ENCODE measurements around the gene ALDH3A1. TPM values are rescaled to one million over a fixed set of nuclear protein-coding genes. Genes with fewer than 3 reads are reported as not detected.

Gene ALDH3A1
- total RNA-seq, 1 donor from 2014 or later, result 14.4 TPM

DNA sequence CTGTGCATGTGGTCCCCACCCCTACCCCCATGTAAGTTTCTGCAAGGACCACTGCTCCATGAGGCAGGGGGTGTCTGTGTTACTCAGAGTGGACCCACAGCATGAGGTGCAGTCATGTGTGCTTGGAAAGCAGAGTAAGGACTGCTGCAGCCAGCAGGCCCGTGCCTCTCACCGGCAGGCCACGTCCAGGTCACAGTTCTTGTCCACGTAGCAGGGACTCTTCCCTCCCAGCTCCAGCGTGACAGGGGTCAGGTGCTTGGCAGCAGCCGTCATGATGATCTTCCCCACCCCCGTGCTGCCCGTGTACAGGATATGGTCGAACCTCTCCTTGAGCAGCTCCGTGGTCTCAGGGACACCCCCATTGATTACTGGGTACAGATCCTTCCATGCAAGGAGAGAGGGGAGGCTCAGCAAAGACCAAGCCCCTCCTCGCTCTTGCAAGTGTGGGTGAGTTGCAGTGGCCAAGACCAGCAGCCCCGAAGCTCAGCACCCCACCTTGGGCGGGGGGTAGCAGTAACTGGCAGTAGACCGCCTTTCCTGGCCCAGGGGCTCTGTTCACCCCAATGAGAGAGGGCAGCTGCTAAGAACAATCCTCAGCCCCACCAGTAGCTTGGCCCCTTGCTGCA lies 6.2 kb downstream of the ALDH3A1 start:
- no peak overlapping the region for H3K4me3 ChIP-seq
- intact Hi-C loops (cut with DNase I), result no loop called here
- DNase-seq (ENCODE audit: low spot score in 2 of 2), result no peak
- TF ChIP-seq, protein P1, sequence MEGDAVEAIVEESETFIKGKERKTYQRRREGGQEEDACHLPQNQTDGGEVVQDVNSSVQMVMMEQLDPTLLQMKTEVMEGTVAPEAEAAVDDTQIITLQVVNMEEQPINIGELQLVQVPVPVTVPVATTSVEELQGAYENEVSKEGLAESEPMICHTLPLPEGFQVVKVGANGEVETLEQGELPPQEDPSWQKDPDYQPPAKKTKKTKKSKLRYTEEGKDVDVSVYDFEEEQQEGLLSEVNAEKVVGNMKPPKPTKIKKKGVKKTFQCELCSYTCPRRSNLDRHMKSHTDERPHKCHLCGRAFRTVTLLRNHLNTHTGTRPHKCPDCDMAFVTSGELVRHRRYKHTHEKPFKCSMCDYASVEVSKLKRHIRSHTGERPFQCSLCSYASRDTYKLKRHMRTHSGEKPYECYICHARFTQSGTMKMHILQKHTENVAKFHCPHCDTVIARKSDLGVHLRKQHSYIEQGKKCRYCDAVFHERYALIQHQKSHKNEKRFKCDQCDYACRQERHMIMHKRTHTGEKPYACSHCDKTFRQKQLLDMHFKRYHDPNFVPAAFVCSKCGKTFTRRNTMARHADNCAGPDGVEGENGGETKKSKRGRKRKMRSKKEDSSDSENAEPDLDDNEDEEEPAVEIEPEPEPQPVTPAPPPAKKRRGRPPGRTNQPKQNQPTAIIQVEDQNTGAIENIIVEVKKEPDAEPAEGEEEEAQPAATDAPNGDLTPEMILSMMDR (IDR thresholded peaks at IDR 0.05), result no peak
- peaks cover 3 to 12% of the 10 kb centered on the region in 2 donors for H3K4me1 ChIP-seq
- H3K27ac ChIP-seq, result no peak overlapping the region
- H3K27me3 ChIP-seq, result no peaks in the 10 kb centered on the region
- H3K36me3 ChIP-seq, result no peaks in the 10 kb centered on the region
- H3K9me3 ChIP-seq, result no peaks in the 10 kb centered on the region

- no peak overlapping the region for H3K4me3 ChIP-seq
- TF ChIP-seq, protein P1 (IDR thresholded peaks at IDR 0.05), result no peak
- no peaks in the 10 kb centered on the region for H3K36me3 ChIP-seq
- peaks cover 3 to 12% of the 10 kb centered on the region in 2 donors for H3K4me1 ChIP-seq
- no peaks in the 10 kb centered on the region for H3K27me3 ChIP-seq
- H3K27ac ChIP-seq, result no peak overlapping the region
- no peak for DNase-seq (ENCODE audit: low spot score in 2 of 2)
- intact Hi-C loops (cut with DNase I), result no loop called here
- no peaks in the 10 kb centered on the region for H3K9me3 ChIP-seq
These were observed 7.2 kb downstream of the ALDH3A1 start for GRCh38 chr17:19740933-19741332.

DNA sequence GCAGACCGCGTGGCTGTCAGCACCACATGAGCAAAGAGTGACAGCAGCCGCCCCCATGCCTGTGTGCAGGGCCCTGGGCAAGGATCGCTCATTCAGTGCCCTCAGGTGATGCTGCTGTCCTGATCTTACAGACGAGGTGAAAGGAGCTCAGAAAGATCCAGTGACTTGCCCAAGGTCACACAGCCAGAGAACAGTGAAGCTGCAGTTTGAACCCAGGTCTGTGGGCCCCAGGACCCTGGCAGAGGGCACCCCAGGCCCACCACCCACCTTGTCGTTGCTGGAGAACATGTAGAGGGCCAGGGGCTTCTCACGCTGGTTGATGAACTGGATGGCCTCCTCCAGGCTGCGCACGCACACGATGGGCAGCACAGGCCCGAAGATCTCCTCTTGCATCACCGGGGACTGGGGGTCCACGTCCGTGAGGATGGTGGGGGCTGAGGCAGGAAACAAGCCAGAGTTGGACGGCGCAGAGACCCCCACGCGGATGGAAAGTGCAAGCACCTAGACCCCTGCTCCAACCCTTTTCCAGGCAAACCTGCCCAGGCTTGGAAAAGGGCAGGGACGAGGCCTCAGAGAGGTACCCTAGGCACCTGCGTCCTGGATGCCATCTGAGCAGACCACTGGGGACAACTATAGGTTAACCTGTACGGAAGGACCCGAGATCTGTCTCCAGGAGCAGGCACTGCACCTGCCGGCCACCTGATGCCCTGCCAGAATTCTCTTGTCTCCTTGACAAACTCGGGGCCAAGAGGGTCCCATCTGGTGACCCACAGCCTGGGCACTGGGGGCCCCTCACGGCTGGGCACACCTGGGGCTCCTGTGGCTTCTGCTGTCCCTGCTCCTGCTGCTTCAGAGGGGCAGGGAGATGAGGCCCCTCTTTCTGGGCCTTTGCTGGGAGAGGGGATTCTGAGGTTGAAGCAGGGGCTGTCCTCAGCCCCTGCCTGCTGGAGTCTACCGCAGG lies 8.6 kb downstream of the ALDH3A1 start:
- Histone ChIP-seq H3K36me3 (no peaks in the 10 kb centered on the region), H3K27me3 (no peaks in the 10 kb centered on the region), H3K4me3 (no peak overlapping the region), H3K27ac (no peak overlapping the region), H3K4me1 (peaks cover 3% of the 10 kb centered on the region in 2 donors), H3K9me3 (no peaks in the 10 kb centered on the region)
- no peak for DNase-seq (ENCODE audit: low spot score in 2 of 2)
- TF ChIP-seq, protein P1 (IDR thresholded peaks at IDR 0.05), result no peak
- intact Hi-C loops (cut with DNase I), result no loop called here

DNA sequence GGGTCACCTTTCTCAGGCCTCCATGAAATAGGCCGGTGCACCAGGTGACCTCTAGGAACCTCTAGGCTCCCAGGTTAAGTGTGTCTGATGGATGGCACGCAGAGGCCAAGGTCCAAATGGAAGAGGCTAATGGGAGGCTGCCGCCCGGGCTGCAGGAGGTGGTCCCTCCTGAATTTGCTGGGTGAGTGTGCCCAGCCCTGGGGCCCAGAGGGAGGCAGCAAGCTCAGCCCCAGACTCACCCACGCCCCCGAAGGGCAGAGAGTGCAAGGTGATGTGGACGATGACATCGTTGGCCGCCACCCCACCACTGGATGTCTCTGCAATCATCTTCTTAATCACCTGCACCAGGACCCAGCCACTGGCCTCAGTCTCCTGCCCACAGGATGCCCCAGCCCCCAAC lies 9.3 kb downstream of the ALDH3A1 start:
- intact Hi-C loops (cut with DNase I), result no loop called here
- H3K9me3 ChIP-seq, result no peaks in the 10 kb centered on the region
- no peaks in the 10 kb centered on the region for H3K27me3 ChIP-seq
- TF ChIP-seq, protein P1 (IDR thresholded peaks at IDR 0.05), result no peak
- H3K36me3 ChIP-seq, result no peaks in the 10 kb centered on the region
- DNase-seq (ENCODE audit: low spot score in 2 of 2), result no peak
- H3K4me3 ChIP-seq, result no peak overlapping the region
- H3K27ac ChIP-seq, result no peak overlapping the region
- no peaks in the 10 kb centered on the region for H3K4me1 ChIP-seq

GRCh38 chr17:19738073-19738449 lies 10.0 kb downstream of the ALDH3A1 start:
- H3K27ac ChIP-seq, result no peak overlapping the region
- H3K9me3 ChIP-seq, result no peaks in the 10 kb centered on the region
- H3K36me3 ChIP-seq, result no peaks in the 10 kb centered on the region
- intact Hi-C loops (cut with DNase I), result no loop called here
- H3K4me1 ChIP-seq, result no peaks in the 10 kb centered on the region
- H3K27me3 ChIP-seq, result no peaks in the 10 kb centered on the region
- DNase-seq (ENCODE audit: low spot score in 2 of 2), result no peak
- TF ChIP-seq, protein P1 (IDR thresholded peaks at IDR 0.05), result no peak
- H3K4me3 ChIP-seq, result no peak overlapping the region
